Hepatocyte (in vitro differentiated cells): ENCODE measurements around the gene RAB3IL1. TPM values are rescaled to one million over a fixed set of nuclear protein-coding genes. Genes with fewer than 3 reads are reported as not detected.

ENCODE experiments used
- DNase-seq: peaks from one replicate; pipeline ENCODE4 v3.0.0-alpha.2; 2016; ENCODE audit warnings: low spot score
- H2AFZ ChIP-seq: fragments of 200-600 bp; sonication (generic); 2 replicates; pipeline ENCODE4 v1.6.0; 2016; ENCODE audit warnings: antibody characterized with exemption, mild to moderate bottlenecking
- H3K27ac ChIP-seq: fragments of 200-600 bp; sonication (generic); 2 replicates; pipeline ENCODE4 v1.5.1; 2016; ENCODE audit warnings: mild to moderate bottlenecking
- H3K27me3 ChIP-seq: fragments of 200-600 bp; sonication (generic); 2 replicates; pipeline ENCODE4 v1.6.1; 2016
- H3K36me3 ChIP-seq: fragments of 200-600 bp; sonication (generic); replicated peaks from 2 replicates; pipeline ENCODE4 v1.5.1; 2016; ENCODE audit warnings: low read depth; ENCODE audit not compliant: insufficient read depth
- H3K4me1 ChIP-seq: fragments of 200-600 bp; sonication (generic); 2 replicates; pipeline ENCODE4 v1.5.1; 2016; ENCODE audit warnings: mild to moderate bottlenecking, moderate library complexity; ENCODE audit not compliant: insufficient read depth
- H3K4me2 ChIP-seq: fragments of 200-600 bp; sonication (generic); 2 replicates; pipeline ENCODE4 v1.6.0; 2016
- H3K4me3 ChIP-seq: fragments of 200-600 bp; sonication (generic); 2 replicates; pipeline ENCODE4 v1.5.1; 2016; ENCODE audit warnings: mild to moderate bottlenecking
- H3K79me2 ChIP-seq: fragments of 200-600 bp; sonication (generic); 2 replicates; pipeline ENCODE4 v1.6.0; 2017; ENCODE audit warnings: mild to moderate bottlenecking
- H3K9me2 ChIP-seq: fragments of 200-600 bp; sonication (generic); replicated peaks from 2 replicates; pipeline ENCODE4 v1.6.0; 2017; ENCODE audit warnings: mild to moderate bottlenecking; ENCODE audit not compliant: insufficient read depth
- H3K9me3 ChIP-seq: fragments of 200-600 bp; sonication (generic); 2 replicates; pipeline ENCODE4 v1.5.1; 2016; ENCODE audit warnings: low read depth, mild to moderate bottlenecking
- H4K20me1 ChIP-seq: fragments of 200-600 bp; sonication (generic); 2 replicates; pipeline ENCODE4 v1.6.0; 2016; ENCODE audit warnings: mild to moderate bottlenecking; ENCODE audit not compliant: insufficient read depth, poor library complexity, severe bottlenecking
- EZH2 ChIP-seq: fragments of 200-600 bp; sonication (generic); IDR thresholded peaks from 2 replicates; pipeline ENCODE4 v1.6.1; 2016; ENCODE audit warnings: antibody characterized with exemption, mild to moderate bottlenecking, borderline replicate concordance
- EZH2phosphoT487 ChIP-seq: fragments of 200-600 bp; sonication (generic); IDR thresholded peaks from one replicate; pipeline ENCODE4 v1.6.1; 2018; ENCODE audit warnings: antibody characterized with exemption, mild to moderate bottlenecking, low read depth, moderate library complexity; ENCODE audit not compliant: unreplicated experiment, severe bottlenecking
- WGBS: methylation state at CpG from one replicate; pipeline ENCODE4 v1.1.6; 2016; ENCODE audit warnings: low lambda C conversion rate; ENCODE audit errors: missing lambda C conversion rate; 5-methylcytosine and 5-hydroxymethylcytosine counted together
- polyA plus RNA-seq: library from polyadenylated mRNA; unstranded; fragments of >200 nt; fragmentation: Nextera tagmentation; extraction: Ambion mirVana; gene quantifications from 2 replicates; pipeline ENCODE4 v1.2.1, GENCODE V29; 2016
- total RNA-seq: library from RNA; depleted of rRNA; stranded (reverse); fragments of >200 nt; gene quantifications from 2 replicates; pipeline ENCODE4 v1.2.3, GENCODE V29; 2014
- TF ChIP-seq, protein P1 (sequence below): fragments of 200-600 bp; sonication (generic); IDR thresholded peaks from 2 replicates; pipeline ENCODE4 v1.5.1; 2016; ENCODE audit warnings: antibody characterized with exemption, mild to moderate bottlenecking; ENCODE audit not compliant: poor library complexity

The RAB3IL1 gene
- total and polyA plus RNA-seq, 2 experiments from 2014 or later, result 10.8 to 18.6 TPM

DNA sequence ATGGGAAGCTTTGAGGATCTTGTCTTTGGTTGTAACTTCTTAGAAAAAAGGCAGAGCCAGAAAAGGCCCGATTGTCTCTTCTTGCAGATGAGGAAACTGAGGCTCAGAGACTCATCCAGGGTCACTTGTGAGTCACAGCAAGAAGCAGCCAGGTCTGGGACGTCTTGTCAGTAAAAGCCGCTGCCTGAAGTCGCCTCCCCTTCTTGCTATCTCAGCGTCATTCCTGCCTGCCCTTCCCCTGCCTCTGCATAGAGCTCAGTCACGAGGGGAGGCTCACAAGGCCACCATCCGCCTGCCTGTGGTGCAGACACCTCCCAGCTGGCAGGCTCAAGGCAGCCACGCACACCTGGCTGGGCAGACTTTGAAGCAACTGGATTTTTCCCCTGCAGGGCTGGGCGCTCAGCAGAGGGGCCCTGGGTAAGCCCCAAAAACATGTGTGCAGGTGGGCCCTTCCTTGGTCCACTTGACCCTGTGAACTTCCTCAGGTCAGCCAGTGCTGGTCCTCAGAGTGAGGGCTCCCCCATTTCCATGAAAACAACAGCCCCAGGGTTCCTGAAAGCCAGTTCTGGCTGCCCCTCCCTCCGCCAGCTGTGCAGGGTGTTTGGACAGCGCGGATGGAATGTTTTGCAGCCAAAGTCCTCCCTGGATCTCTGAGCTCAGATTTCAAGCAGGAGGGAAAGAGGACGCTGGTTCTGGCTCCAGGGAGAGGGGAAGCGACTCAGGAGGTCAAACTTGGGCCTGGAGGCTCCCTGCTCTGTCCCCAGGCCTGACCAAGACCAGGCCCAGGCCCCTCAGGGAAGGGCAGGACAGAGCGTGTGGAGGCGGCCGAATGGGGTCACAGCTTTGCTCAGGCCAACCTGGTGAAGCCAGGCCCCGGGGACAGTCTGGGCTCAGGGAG lies 6.0 kb upstream of the RAB3IL1 start:
- Histone ChIP-seq H3K27me3 (no peaks in the 10 kb centered on the region), H3K4me2 (peak overlapping the region; percentile 63), H3K27ac (peak overlapping the region; percentile 97), H3K9me3 (no peaks in the 10 kb centered on the region), H3K36me3 (no peaks in the 10 kb centered on the region), H4K20me1 (no peaks in the 10 kb centered on the region), H3K79me2 (no peaks in the 10 kb centered on the region), H3K9me2 (no peaks in the 10 kb centered on the region), H3K4me3 (no peak overlapping the region), H3K4me1 (peaks cover 42% of the 10 kb centered on the region), H2AFZ (no peak overlapping the region)
- peak; percentile 94 for DNase-seq
- 16% methylated on average over 18 of the region's 18 CpGs for WGBS
- no peak for TF ChIP-seq EZH2phosphoT487
- TF ChIP-seq, protein P1, sequence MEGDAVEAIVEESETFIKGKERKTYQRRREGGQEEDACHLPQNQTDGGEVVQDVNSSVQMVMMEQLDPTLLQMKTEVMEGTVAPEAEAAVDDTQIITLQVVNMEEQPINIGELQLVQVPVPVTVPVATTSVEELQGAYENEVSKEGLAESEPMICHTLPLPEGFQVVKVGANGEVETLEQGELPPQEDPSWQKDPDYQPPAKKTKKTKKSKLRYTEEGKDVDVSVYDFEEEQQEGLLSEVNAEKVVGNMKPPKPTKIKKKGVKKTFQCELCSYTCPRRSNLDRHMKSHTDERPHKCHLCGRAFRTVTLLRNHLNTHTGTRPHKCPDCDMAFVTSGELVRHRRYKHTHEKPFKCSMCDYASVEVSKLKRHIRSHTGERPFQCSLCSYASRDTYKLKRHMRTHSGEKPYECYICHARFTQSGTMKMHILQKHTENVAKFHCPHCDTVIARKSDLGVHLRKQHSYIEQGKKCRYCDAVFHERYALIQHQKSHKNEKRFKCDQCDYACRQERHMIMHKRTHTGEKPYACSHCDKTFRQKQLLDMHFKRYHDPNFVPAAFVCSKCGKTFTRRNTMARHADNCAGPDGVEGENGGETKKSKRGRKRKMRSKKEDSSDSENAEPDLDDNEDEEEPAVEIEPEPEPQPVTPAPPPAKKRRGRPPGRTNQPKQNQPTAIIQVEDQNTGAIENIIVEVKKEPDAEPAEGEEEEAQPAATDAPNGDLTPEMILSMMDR, result no peak
- TF ChIP-seq EZH2, result no peak

DNA sequence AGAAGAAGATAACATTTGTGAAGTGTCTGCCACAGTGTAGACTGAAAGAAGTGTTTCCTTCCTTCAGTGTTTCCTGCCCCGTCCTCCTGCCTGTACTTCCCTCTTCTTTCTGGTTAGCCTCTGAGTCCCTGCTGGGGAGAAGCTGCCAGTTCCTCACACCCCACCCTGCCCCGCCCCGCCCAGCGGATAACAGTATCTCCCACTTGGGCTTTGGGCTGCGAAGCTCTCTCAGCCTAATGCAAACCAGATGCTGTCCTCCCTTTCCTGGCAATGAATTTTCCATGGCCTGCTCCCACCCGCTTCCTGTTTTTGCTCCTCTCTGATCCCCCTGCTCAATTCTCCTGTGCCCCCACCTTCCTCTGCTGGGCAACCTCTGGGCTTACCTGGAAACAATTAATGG lies 5.2 kb upstream of the RAB3IL1 start:
- Histone ChIP-seq H3K9me2 (no peaks in the 10 kb centered on the region), H3K9me3 (no peaks in the 10 kb centered on the region), H3K27me3 (no peaks in the 10 kb centered on the region), H3K27ac (peak overlapping the region; percentile 97), H4K20me1 (no peaks in the 10 kb centered on the region), H3K4me3 (no peak overlapping the region), H3K36me3 (no peaks in the 10 kb centered on the region), H3K79me2 (peaks cover 4% of the 10 kb centered on the region), H3K4me2 (peak overlapping the region; percentile 63), H2AFZ (no peak overlapping the region), H3K4me1 (peaks cover 42% of the 10 kb centered on the region)
- DNase-seq, result peak; percentile 82
- TF ChIP-seq, protein P1, result no peak
- no peak for TF ChIP-seq EZH2phosphoT487
- TF ChIP-seq EZH2, result no peak
- WGBS, result 38% methylated on average over 6 of the region's 6 CpGs

DNA sequence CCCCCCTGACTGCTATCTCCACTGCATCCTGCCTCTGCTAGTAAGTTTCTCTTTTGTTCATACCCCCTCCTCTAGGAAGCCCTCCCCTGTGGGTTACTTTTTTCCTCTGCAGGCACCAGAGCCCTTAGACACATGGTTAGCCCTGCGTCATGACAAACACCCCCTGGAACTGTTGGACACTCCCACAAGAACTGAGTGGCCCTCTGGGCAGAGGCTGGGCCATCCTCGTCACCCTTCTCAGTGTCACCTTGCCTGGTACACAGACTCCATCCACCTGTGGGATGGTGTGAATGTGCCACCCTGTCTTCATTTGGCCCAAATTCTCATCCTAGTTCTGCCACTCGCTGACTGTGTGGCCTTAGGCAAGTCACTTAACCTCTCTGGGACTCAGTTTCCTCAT lies 4.1 kb upstream of the RAB3IL1 start:
- H3K9me3 ChIP-seq, result no peaks in the 10 kb centered on the region
- TF ChIP-seq, protein P1, result no peak
- TF ChIP-seq EZH2phosphoT487 (no peak), EZH2 (no peak)
- no peak overlapping the region for H3K4me2 ChIP-seq
- peaks cover 10% of the 10 kb centered on the region for H3K79me2 ChIP-seq
- no peaks in the 10 kb centered on the region for H3K36me3 ChIP-seq
- DNase-seq, result no peak
- no peaks in the 10 kb centered on the region for H3K9me2 ChIP-seq
- no peaks in the 10 kb centered on the region for H4K20me1 ChIP-seq
- peaks cover 42% of the 10 kb centered on the region for H3K4me1 ChIP-seq
- no peak overlapping the region for H3K27ac ChIP-seq
- no peaks in the 10 kb centered on the region for H3K27me3 ChIP-seq
- H2AFZ ChIP-seq, result no peak overlapping the region
- H3K4me3 ChIP-seq, result no peak overlapping the region
- 92% methylated on average over 3 of the region's 3 CpGs for WGBS
